ENCODE measurements around the gene DCDC2B. TPM values are rescaled to one million over a fixed set of nuclear protein-coding genes. Genes with fewer than 3 reads are reported as not detected.
A peak's percentile ranks its signal among the peaks of the same experiment; 100 is the strongest.

The DCDC2B gene
- total RNA-seq, 1 donor from 2014 or later, result not detected

GRCh38 chr1:32186077-32186476 lies 22.8 kb upstream of the DCDC2B start:
- Mint-ChIP-seq H3K36me3 (ENCODE audit: unreplicated experiment) (no peaks in the 10 kb centered on the region), H3K4me3 (ENCODE audit: unreplicated experiment) (peak overlapping the region; percentile 19), H3K27ac (ENCODE audit: unreplicated experiment) (peak overlapping the region; percentile 24), H3K9me3 (ENCODE audit: unreplicated experiment) (no peaks in the 10 kb centered on the region), H3K4me1 (ENCODE audit: low read depth, unreplicated experiment) (peaks cover 8% of the 10 kb centered on the region), H3K27me3 (ENCODE audit: unreplicated experiment) (no peaks in the 10 kb centered on the region)
- TF ChIP-seq CTCF (IDR thresholded peaks at IDR 0.05; ENCODE audit: partially characterized antibody, unreplicated experiment), result no peak
- DNase-seq, result no peak

GRCh38 chr1:32186491-32186890 lies 22.4 kb upstream of the DCDC2B start:
- H3K27ac Mint-ChIP-seq (ENCODE audit: unreplicated experiment), result peak overlapping the region; percentile 24
- H3K4me3 Mint-ChIP-seq (ENCODE audit: unreplicated experiment), result peak overlapping the region; percentile 26
- no peaks in the 10 kb centered on the region for H3K9me3 Mint-ChIP-seq (ENCODE audit: unreplicated experiment)

GRCh38 chr1:32187850-32188249 lies 21.0 kb upstream of the DCDC2B start:
- H3K4me3 Mint-ChIP-seq (ENCODE audit: unreplicated experiment), result no peak overlapping the region
- H3K27me3 Mint-ChIP-seq (ENCODE audit: unreplicated experiment), result peaks cover 2% of the 10 kb centered on the region
- H3K36me3 Mint-ChIP-seq (ENCODE audit: unreplicated experiment), result no peaks in the 10 kb centered on the region

More at GRCh38 chr1:32186491-32186890, 22.4 kb upstream of the DCDC2B start:
- no peaks in the 10 kb centered on the region for H3K36me3 Mint-ChIP-seq (ENCODE audit: unreplicated experiment)
- no peak for TF ChIP-seq CTCF (IDR thresholded peaks at IDR 0.05; ENCODE audit: partially characterized antibody, unreplicated experiment)
- no peaks in the 10 kb centered on the region for H3K27me3 Mint-ChIP-seq (ENCODE audit: unreplicated experiment)
- no peak for DNase-seq
- peaks cover 4% of the 10 kb centered on the region for H3K4me1 Mint-ChIP-seq (ENCODE audit: low read depth, unreplicated experiment)

GRCh38 chr1:32192220-32192948 lies 16.5 kb upstream of the DCDC2B start:
- TF ChIP-seq CTCF (IDR thresholded peaks at IDR 0.05; ENCODE audit: partially characterized antibody, unreplicated experiment), result no peak
- Mint-ChIP-seq H3K27me3 (ENCODE audit: unreplicated experiment) (peaks cover 2% of the 10 kb centered on the region), H3K27ac (ENCODE audit: unreplicated experiment) (no peak overlapping the region), H3K4me1 (ENCODE audit: low read depth, unreplicated experiment) (peaks cover 5% of the 10 kb centered on the region), H3K36me3 (ENCODE audit: unreplicated experiment) (no peaks in the 10 kb centered on the region), H3K9me3 (ENCODE audit: unreplicated experiment) (peaks cover 4% of the 10 kb centered on the region), H3K4me3 (ENCODE audit: unreplicated experiment) (no peak overlapping the region)
- no peak for DNase-seq

More at GRCh38 chr1:32187850-32188249, 21.0 kb upstream of the DCDC2B start:
- Mint-ChIP-seq H3K9me3 (ENCODE audit: unreplicated experiment) (no peaks in the 10 kb centered on the region), H3K4me1 (ENCODE audit: low read depth, unreplicated experiment) (peaks cover 3% of the 10 kb centered on the region), H3K27ac (ENCODE audit: unreplicated experiment) (no peak overlapping the region)
- no peak for TF ChIP-seq CTCF (IDR thresholded peaks at IDR 0.05; ENCODE audit: partially characterized antibody, unreplicated experiment)
- DNase-seq, result no peak

- Mint-ChIP-seq H3K27me3 (ENCODE audit: unreplicated experiment) (peaks cover 3% of the 10 kb centered on the region), H3K36me3 (ENCODE audit: unreplicated experiment) (no peaks in the 10 kb centered on the region), H3K9me3 (ENCODE audit: unreplicated experiment) (peaks cover 9% of the 10 kb centered on the region), H3K27ac (ENCODE audit: unreplicated experiment) (no peak overlapping the region), H3K4me3 (ENCODE audit: unreplicated experiment) (no peak overlapping the region), H3K4me1 (ENCODE audit: low read depth, unreplicated experiment) (peaks cover 23% of the 10 kb centered on the region)
- no peak for TF ChIP-seq CTCF (IDR thresholded peaks at IDR 0.05; ENCODE audit: partially characterized antibody, unreplicated experiment)
- no peak for DNase-seq
These were observed 13.9 kb upstream of the DCDC2B start for GRCh38 chr1:32194984-32195383.
